A549 (cell line): ENCODE measurements around the gene KNOP1. TPM values are rescaled to one million over a fixed set of nuclear protein-coding genes. Genes with fewer than 3 reads are reported as not detected.
A peak's percentile ranks its signal among the peaks of the same experiment; 100 is the strongest.
"Not testable (repeated sequence)": the region's sequence is repeated elsewhere in the genome, so short reads cannot be mapped to it uniquely, and the experiment has no call there.

Experiments
- ATAC-seq, 2 experiments: fragments of 200-7000 bp in 1 of 2; fragments of >200 bp in 1 of 2; cut with Nextera tagmentation in 1 of 2; cut with Tn5 transposase in 1 of 2; 3 replicates each; pipeline versions ENCODE4 v1.8.0 to v1.9.1; 2018 to 2020; ENCODE audit warnings: mild to moderate bottlenecking in 1 of 2, moderate library complexity in 1 of 2
- CTCF ChIA-PET: fragments of 300-600 bp; sonication (Branson Sonifier 250); formaldehyde crosslinking; extraction: SDS; loops from one replicate; lab custom pipeline; 2021; ENCODE audit warnings: antibody characterized with exemption, inconsistent platforms; lab: Yijun Ruan, JAX
- POLR2A ChIA-PET: fragments of 350-600 bp; formaldehyde crosslinking; extraction: SDS; loops from one replicate; lab custom pipeline; 2021; ENCODE audit warnings: antibody characterized with exemption, inconsistent platforms; lab: Yijun Ruan, JAX
- DNase-seq, 2 experiments: peaks; one replicate each; pipeline versions ENCODE4 v3.0.0 to v3.0.0-alpha.2; 2011 to 2016; ENCODE audit warnings: low read depth in 1 of 2, low spot score in 1 of 2
- FAIRE-seq: peaks from 2 replicates; lab custom pipeline; 2011; peaks lifted over from hg19 to GRCh38; lab: Jason Lieb, UNC
- H3K27ac ChIP-seq, 2 experiments: fragments of >200 bp; sonication (Bioruptor Twin); formaldehyde crosslinking; 3 replicates each; pipeline ENCODE4 v1.5.1; 2016 to 2017
- H3K4me1 ChIP-seq: fragments of >200 bp; sonication (Bioruptor Twin); formaldehyde crosslinking; 3 replicates; pipeline ENCODE4 v1.6.1; 2016
- H3K4me2 ChIP-seq: fragments of >200 bp; sonication (Bioruptor Twin); formaldehyde crosslinking; 3 replicates; pipeline ENCODE4 v1.6.1; 2016
- H3K4me3 ChIP-seq: fragments of >200 bp; sonication (Bioruptor Twin); formaldehyde crosslinking; 3 replicates; pipeline ENCODE4 v1.5.1; 2016
- H3K9me3 ChIP-seq: fragments of >200 bp; sonication (Bioruptor Twin); formaldehyde crosslinking; 3 replicates; pipeline ENCODE4 v1.6.1; 2016
- CHD2 ChIP-seq: fragments of 150-350 bp; IDR thresholded peaks from 2 replicates; pipeline ENCODE4 v1.6.1; 2014; ENCODE audit warnings: low read length; ENCODE audit not compliant: partially characterized antibody
- HEYL ChIP-seq: fragments of 250-450 bp; sonication (Bioruptor Pico); IDR thresholded peaks from 2 replicates; pipeline ENCODE4 v1.8.0; 2021; ENCODE audit warnings: mild to moderate bottlenecking, moderate library complexity
- HOXA7 ChIP-seq: fragments of 250-450 bp; sonication (Bioruptor Pico); IDR thresholded peaks from 2 replicates; pipeline ENCODE4 v1.5.0; 2020; ENCODE audit warnings: mild to moderate bottlenecking, moderate library complexity
- HOXB5 ChIP-seq: fragments of 250-450 bp; sonication (Bioruptor Pico); IDR thresholded peaks from 2 replicates; pipeline ENCODE4 v1.5.0; 2020; ENCODE audit warnings: mild to moderate bottlenecking, moderate library complexity
- KDM5A ChIP-seq: fragments of 200-600 bp; sonication (generic); IDR thresholded peaks from 2 replicates; pipeline ENCODE4 v1.6.1; 2016; ENCODE audit warnings: antibody characterized with exemption, mild to moderate bottlenecking
- MAFK ChIP-seq: fragments of 450-650 bp; IDR thresholded peaks from 2 replicates; pipeline ENCODE4 v1.6.1; 2014; ENCODE audit not compliant: partially characterized antibody
- PBX3 ChIP-seq: IDR thresholded peaks from 2 replicates; pipeline ENCODE4 v1.6.1; 2012
- RAD21 ChIP-seq, 2 experiments: fragments of >200 bp in 1 of 2; sonication (Bioruptor Twin) in 1 of 2; formaldehyde crosslinking in 1 of 2; IDR thresholded peaks in 1 of 2; conservative IDR thresholded peaks in 1 of 2; 2 replicates in 1 of 2; 3 replicates in 1 of 2; pipeline ENCODE4 v1.6.1; 2012 to 2018; ENCODE audit warnings: inconsistent platforms in 1 of 2
- RARB ChIP-seq: fragments of 250-450 bp; sonication (Bioruptor Pico); IDR thresholded peaks from 2 replicates; pipeline ENCODE4 v1.8.0; 2021; ENCODE audit warnings: mild to moderate bottlenecking, moderate library complexity
- RCOR1 ChIP-seq: fragments of 150-350 bp; IDR thresholded peaks from 2 replicates; pipeline ENCODE4 v1.6.1; 2014; ENCODE audit warnings: antibody characterized with exemption, low read length, low read depth
- RFX5 ChIP-seq: fragments of 450-650 bp; IDR thresholded peaks from 2 replicates; pipeline ENCODE4 v1.7.1; 2014; ENCODE audit warnings: antibody characterized with exemption, mild to moderate bottlenecking, moderate library complexity
- RNF2 ChIP-seq: fragments of 200-600 bp; sonication (generic); IDR thresholded peaks from 2 replicates; pipeline ENCODE4 v1.6.1; 2016; ENCODE audit warnings: low read depth, mild to moderate bottlenecking, antibody characterized with exemption, moderate library complexity, borderline replicate concordance
- SMC3 ChIP-seq: fragments of >200 bp; sonication (Bioruptor Twin); formaldehyde crosslinking; IDR thresholded peaks from 3 replicates; pipeline ENCODE4 v1.6.1; 2018; ENCODE audit warnings: inconsistent platforms
- TP53 ChIP-seq: fragments of 250-450 bp; sonication (Bioruptor Pico); IDR thresholded peaks from 2 replicates; pipeline ENCODE4 v1.5.0; 2021; ENCODE audit warnings: mild to moderate bottlenecking, moderate library complexity
- ZC3H11A ChIP-seq: fragments of 450-650 bp; IDR thresholded peaks from 2 replicates; pipeline ENCODE4 v1.6.1; 2014; ENCODE audit warnings: antibody characterized with exemption, mild to moderate bottlenecking
- ZFP36 ChIP-seq: fragments of 450-650 bp; IDR thresholded peaks from 2 replicates; pipeline ENCODE4 v1.6.1; 2014; ENCODE audit warnings: borderline replicate concordance; ENCODE audit not compliant: partially characterized antibody
- ZNF302 ChIP-seq: fragments of 250-450 bp; sonication (Bioruptor Pico); IDR thresholded peaks from 2 replicates; pipeline ENCODE4 v1.9.0; 2021; ENCODE audit warnings: inconsistent platforms, mild to moderate bottlenecking, moderate library complexity
- WGBS: methylation state at CpG from one replicate; pipeline ENCODE4 v1.1.6; 2017; ENCODE audit errors: missing lambda C conversion rate; 5-methylcytosine and 5-hydroxymethylcytosine counted together
- polyA plus RNA-seq, 4 experiments: library from polyadenylated mRNA; depleted of rRNA in 3 of 4; stranded (reverse); fragments of >200 nt; fragmentation: RNase III in 1 of 4; extraction: RNeasy Plus Mini Kit Qiagen cat#74134 plus additional on column Dnase treatment in 1 of 4; gene quantifications; 2 replicates in 3 of 4; 3 replicates in 1 of 4; pipeline ENCODE4 v1.2.3, GENCODE V29; 2011 to 2017
- TF ChIP-seq, protein P1 (sequence below): IDR thresholded peaks from 2 replicates; pipeline ENCODE4 v1.6.1; 2012; ENCODE audit warnings: low read depth, borderline replicate concordance
- TF ChIP-seq, protein P2 (sequence below): fragments of >200 bp; sonication (Bioruptor Twin); formaldehyde crosslinking; IDR thresholded peaks from 3 replicates; pipeline ENCODE4 v1.5.1; 2016

Gene KNOP1
- polyA plus RNA-seq, 2 of the 4 experiments (the other 2 are of a cell fraction): 38.2 to 44.8 TPM

DNA sequence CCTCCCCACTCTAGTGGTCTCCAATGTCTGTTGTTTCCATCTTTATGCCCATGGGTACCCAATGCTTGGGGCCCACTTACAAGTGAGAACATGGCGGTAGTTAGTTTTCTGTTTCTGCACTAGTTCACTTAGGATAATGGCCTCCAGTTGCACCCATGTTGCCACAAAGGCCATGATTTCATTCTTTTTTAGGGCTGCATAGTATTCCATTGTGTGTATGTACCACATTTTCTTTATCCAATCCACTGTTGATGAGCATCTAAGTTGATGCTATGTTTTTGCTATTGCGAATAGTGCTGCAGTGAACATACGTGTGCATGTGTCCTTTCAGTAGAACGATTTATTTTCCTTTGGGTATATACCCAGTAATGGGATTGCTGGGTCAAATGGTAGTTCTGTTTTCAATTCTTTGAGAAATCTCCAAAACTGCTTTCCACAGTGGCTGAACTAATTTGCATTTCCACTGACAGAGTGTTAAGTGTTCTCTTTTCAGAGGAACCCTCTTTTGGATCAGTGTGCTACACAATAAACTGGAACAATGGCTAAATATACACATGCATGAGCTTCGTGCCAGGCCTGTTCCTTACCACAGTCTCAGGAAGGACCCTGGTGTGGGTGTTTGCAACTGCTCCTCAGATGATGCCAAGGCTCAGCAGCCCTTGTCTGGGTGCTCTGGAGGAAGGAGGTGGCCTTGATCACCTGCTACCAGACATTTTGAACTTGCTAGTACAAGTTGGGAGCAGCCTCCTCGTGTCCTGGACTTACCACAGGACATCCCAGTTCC, 34.4 kb downstream of the KNOP1 start (continued):
- no peak for TF ChIP-seq HOXB5 (CRISPR knock-in tag)

DNA sequence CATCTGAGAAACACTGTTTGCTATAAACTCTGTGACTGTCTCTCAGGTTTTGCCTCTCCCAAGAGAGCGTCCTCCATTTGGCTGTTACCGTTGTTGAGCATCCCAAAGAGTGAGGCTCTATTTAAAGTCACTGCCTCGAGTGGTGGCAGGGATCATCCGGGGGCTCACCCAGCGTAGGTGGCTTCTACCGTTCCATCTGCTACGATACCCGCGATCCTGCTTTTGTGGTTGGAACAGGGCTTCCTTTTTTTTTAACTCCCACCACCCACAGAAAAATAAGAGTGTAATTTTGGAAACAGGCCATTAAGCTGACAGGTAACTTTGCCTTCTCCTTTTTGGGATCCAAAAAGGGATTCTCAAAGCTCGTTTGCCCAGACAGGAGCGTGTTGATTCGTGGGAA, 36.4 kb downstream of the KNOP1 start:
- H3K27ac ChIP-seq: no peak overlapping the region
- no peak overlapping the region for H3K4me2 ChIP-seq
- no peaks in the 10 kb centered on the region for H3K4me1 ChIP-seq
- DNase-seq (no peak), ATAC-seq (no peak), FAIRE-seq (no peak)
- POLR2A ChIA-PET: no interaction called here
- no peak overlapping the region for H3K4me3 ChIP-seq
- WGBS: 90% methylated on average over 12 of the region's 12 CpGs
- TF ChIP-seq PBX3: no peak
- TF ChIP-seq HEYL (CRISPR knock-in tag): no peak
- TF ChIP-seq RCOR1: no peak
- no peak for TF ChIP-seq RARB (CRISPR knock-in tag)
- TF ChIP-seq, all 56 proteins: peak for 0
- CTCF ChIA-PET: interaction anchor here (0.7 to 1.4 kb wide), 9 partner anchors 8 to 205 kb away, joined by 3 to 4 read pairs (median 3); no protein-coding TSS in a partner anchor
- H3K9me3 ChIP-seq: no peaks in the 10 kb centered on the region

DNA sequence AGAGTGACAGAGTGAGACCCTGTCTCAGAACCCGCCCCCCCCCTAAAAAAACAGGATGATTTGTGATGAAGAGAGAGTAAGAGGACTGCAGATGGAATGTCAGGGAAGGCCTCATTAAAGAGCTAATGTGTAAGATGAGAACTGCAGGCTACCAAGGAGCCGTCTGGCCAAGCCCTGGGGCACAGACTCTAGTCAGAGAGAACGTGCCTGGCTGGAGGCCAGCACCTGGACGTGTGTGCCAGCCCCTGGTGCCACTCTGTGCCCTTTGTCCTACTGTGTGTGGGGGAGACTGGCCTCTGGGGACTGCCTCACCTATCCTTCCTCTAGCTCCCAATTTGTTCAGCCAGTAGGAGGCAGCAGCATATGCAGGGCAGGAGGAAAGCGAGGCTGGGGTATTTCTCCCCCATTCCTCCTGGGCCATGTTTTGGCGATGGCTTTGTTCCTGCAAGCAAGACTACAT, 37.1 kb downstream of the KNOP1 start:
- no peak for DNase-seq
- no peak overlapping the region for H3K27ac ChIP-seq
- TF ChIP-seq SMC3 (peak; percentile 23; the same call in 1 of the 3 replicates), RNF2 (no peak), RAD21 (conservative IDR thresholded peaks at IDR 0.05 in 1 of 2, IDR thresholded peaks at IDR 0.05 in 1 of 2) (peak; percentile 16 to 41; a peak in 3 of 5 replicates), HOXA7 (no peak)
- TF ChIP-seq, protein P1, sequence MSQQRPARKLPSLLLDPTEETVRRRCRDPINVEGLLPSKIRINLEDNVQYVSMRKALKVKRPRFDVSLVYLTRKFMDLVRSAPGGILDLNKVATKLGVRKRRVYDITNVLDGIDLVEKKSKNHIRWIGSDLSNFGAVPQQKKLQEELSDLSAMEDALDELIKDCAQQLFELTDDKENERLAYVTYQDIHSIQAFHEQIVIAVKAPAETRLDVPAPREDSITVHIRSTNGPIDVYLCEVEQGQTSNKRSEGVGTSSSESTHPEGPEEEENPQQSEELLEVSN: no peak
- TF ChIP-seq, all 56 proteins: peak for 2
- FAIRE-seq (no peak), ATAC-seq (peak; percentile 60 to 63; a peak in 5 of 6 replicates)
- Histone ChIP-seq H3K4me3 (no peak overlapping the region), H3K4me1 (no peaks in the 10 kb centered on the region), H3K9me3 (no peaks in the 10 kb centered on the region), H3K4me2 (no peak overlapping the region)
- CTCF ChIA-PET: interaction anchor here (0.7 to 1.3 kb wide), 7 partner anchors 9 to 202 kb away, joined by 3 to 5 read pairs (median 3); no protein-coding TSS in a partner anchor
- 51% methylated on average over 6 of the region's 6 CpGs for WGBS
- POLR2A ChIA-PET: no interaction called here

- DNase-seq, H3K9me3 ChIP-seq, POLR2A ChIA-PET: not testable (repeated sequence)
- 91% methylated on average over 6 of the region's 6 CpGs for WGBS
- peak; percentile 85 for TF ChIP-seq ZC3H11A
- TF ChIP-seq, all 56 proteins: peak for 1; not testable (repeated sequence) for 55
- not testable (repeated sequence) for FAIRE-seq, ATAC-seq, H3K27ac ChIP-seq, H3K4me2 ChIP-seq, H3K4me1 ChIP-seq, H3K4me3 ChIP-seq
- CTCF ChIA-PET: interaction anchor here (0.7 to 1.3 kb wide), 3 partner anchors 13 to 207 kb away, joined by 3 to 6 read pairs (median 3); no protein-coding TSS in a partner anchor
Observed at GRCh38 chr16:19679281-19679680, 38.7 kb downstream of the KNOP1 start.

DNA sequence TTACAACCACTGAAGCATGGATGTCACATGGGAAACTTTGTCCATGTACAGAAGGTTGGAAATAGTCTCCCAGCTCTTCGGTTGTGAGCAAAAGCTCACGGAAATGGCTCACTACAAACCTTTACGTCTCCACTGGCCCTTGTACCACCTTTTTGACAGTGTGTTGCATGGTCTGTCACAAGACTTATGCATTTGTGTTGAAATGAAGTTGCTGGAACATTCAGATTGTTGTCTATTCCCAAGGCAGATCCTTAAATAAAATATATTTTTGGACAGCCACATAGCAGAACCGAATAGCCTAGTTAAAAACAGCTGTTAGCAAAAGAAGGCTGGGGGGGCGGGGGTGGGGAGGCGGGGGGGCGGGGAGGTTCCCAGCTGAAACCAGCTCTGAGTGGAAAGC, 39.2 kb downstream of the KNOP1 start:
- no peak overlapping the region for H3K27ac ChIP-seq
- TF ChIP-seq, protein P2, sequence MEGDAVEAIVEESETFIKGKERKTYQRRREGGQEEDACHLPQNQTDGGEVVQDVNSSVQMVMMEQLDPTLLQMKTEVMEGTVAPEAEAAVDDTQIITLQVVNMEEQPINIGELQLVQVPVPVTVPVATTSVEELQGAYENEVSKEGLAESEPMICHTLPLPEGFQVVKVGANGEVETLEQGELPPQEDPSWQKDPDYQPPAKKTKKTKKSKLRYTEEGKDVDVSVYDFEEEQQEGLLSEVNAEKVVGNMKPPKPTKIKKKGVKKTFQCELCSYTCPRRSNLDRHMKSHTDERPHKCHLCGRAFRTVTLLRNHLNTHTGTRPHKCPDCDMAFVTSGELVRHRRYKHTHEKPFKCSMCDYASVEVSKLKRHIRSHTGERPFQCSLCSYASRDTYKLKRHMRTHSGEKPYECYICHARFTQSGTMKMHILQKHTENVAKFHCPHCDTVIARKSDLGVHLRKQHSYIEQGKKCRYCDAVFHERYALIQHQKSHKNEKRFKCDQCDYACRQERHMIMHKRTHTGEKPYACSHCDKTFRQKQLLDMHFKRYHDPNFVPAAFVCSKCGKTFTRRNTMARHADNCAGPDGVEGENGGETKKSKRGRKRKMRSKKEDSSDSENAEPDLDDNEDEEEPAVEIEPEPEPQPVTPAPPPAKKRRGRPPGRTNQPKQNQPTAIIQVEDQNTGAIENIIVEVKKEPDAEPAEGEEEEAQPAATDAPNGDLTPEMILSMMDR: no peak
- no peak for TF ChIP-seq SMC3
- TF ChIP-seq KDM5A: no peak
- no peak for TF ChIP-seq RFX5
- no peak for TF ChIP-seq TP53 (CRISPR knock-in tag)
- TF ChIP-seq ZNF302 (CRISPR knock-in tag): no peak
- TF ChIP-seq CHD2: no peak
- TF ChIP-seq ZFP36: no peak
- TF ChIP-seq MAFK: no peak
- CTCF ChIA-PET: interaction anchor here (0.7 to 1.2 kb wide), 2 partner anchors 13 to 78 kb away, joined by 3 to 6 read pairs; no protein-coding TSS in a partner anchor
- ATAC-seq: no peak
- no peaks in the 10 kb centered on the region for H3K4me1 ChIP-seq
- 89% methylated on average over 6 of the region's 7 CpGs for WGBS
- H3K4me3 ChIP-seq: no peak overlapping the region
- no peak overlapping the region for H3K4me2 ChIP-seq
- FAIRE-seq: no peak
- H3K9me3 ChIP-seq: no peaks in the 10 kb centered on the region
- no peak for DNase-seq
- POLR2A ChIA-PET: no interaction called here
